ENCODE data around the gene PFDN5. TPM values are rescaled to one million over a fixed set of nuclear protein-coding genes. Genes with fewer than 3 reads are reported as not detected.

PFDN5 gene
- total and polyA plus RNA-seq, 2 experiments from 2014 or later = 377 to 441 TPM

DNA sequence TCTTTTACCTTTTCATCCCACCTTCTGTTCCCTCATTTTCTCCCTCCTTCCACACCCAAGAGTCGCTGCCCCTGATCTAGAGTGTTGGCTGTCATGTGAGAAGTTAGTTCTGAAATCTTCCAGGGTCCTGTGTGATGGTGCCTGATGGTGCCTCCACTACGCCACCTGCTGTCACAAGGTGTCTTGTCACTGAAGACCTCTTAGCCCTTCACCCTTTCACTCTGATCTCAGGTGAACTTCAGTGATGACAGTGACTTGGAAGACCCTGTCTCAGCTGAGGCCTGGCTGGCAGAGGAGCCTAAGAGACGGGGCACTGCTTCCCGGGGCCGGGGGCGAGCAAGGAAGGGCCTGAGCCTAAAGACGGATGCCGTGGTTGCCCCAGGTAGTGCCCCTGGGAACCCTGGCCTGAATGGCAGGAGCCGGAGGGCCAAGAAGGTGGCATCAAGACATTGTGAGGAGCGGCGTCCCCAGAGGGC lies 7.6 kb upstream of the PFDN5 start:
- no peak overlapping the region for H2AFZ ChIP-seq
- peak; percentile 78 for DNase-seq (ENCODE audit: low spot score)
- no peaks in the 10 kb centered on the region for H3K9me3 ChIP-seq (ENCODE audit: low read depth)
- H3K79me2 ChIP-seq = no peaks in the 10 kb centered on the region
- no peaks in the 10 kb centered on the region for H4K20me1 ChIP-seq (ENCODE audit: insufficient read depth, poor library complexity, severe bottlenecking)
- no peak for TF ChIP-seq EZH2 (IDR thresholded peaks at IDR 0.05; ENCODE audit: borderline replicate concordance)
- TF ChIP-seq CTCF (IDR thresholded peaks at IDR 0.05; ENCODE audit: poor library complexity) = peak; percentile 69
- no peak overlapping the region for H3K27ac ChIP-seq
- no peaks in the 10 kb centered on the region for H3K4me1 ChIP-seq (ENCODE audit: insufficient read depth)
- H3K4me2 ChIP-seq = no peak overlapping the region
- no peaks in the 10 kb centered on the region for H3K9me2 ChIP-seq (replicated peaks; ENCODE audit: insufficient read depth)
- no peaks in the 10 kb centered on the region for H3K27me3 ChIP-seq
- H3K4me3 ChIP-seq = no peak overlapping the region
- WGBS (ENCODE audit: low lambda C conversion rate, missing lambda C conversion rate) = 85% methylated on average over 11 of the region's 11 CpGs
- no peaks in the 10 kb centered on the region for H3K36me3 ChIP-seq (replicated peaks; ENCODE audit: insufficient read depth, low read depth)

GRCh38 chr12:53288322-53288721 lies 7.0 kb upstream of the PFDN5 start:
- WGBS (ENCODE audit: low lambda C conversion rate, missing lambda C conversion rate) = 94% methylated on average over 6 of the region's 6 CpGs
- TF ChIP-seq CTCF (IDR thresholded peaks at IDR 0.05; ENCODE audit: poor library complexity) (no peak), EZH2phosphoT487 (IDR thresholded peaks at IDR 0.05; ENCODE audit: low read depth, severe bottlenecking, unreplicated experiment) (no peak), EZH2 (IDR thresholded peaks at IDR 0.05; ENCODE audit: borderline replicate concordance) (no peak)
- Histone ChIP-seq H3K4me1 (ENCODE audit: insufficient read depth) (no peaks in the 10 kb centered on the region), H2AFZ (no peak overlapping the region), H3K4me3 (no peak overlapping the region), H3K4me2 (no peak overlapping the region), H4K20me1 (ENCODE audit: insufficient read depth, poor library complexity, severe bottlenecking) (no peaks in the 10 kb centered on the region), H3K79me2 (no peaks in the 10 kb centered on the region), H3K9me2 (replicated peaks; ENCODE audit: insufficient read depth) (no peaks in the 10 kb centered on the region), H3K27me3 (no peaks in the 10 kb centered on the region), H3K9me3 (ENCODE audit: low read depth) (no peaks in the 10 kb centered on the region), H3K27ac (no peak overlapping the region), H3K36me3 (replicated peaks; ENCODE audit: insufficient read depth, low read depth) (no peaks in the 10 kb centered on the region)
- no peak for DNase-seq (ENCODE audit: low spot score)

DNA sequence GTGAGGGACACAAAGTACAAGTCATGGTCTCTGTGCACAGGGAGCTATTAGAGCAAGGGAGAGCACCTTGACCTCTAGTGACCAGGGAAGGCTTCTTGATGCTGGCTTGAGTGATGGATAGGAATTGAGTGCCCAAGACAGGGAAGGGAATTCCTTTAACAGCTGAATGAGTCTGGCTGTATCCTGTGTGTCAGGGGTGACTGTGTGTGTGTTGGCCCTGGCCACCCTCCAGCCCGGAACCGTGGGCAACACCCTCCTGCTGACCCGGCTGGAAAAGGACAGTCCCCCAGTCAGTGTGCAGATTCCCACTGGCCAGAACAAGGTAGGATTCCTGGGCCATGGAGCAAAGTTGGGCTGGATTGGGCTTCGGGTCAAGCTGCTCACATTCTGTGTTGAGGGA lies 5.5 kb upstream of the PFDN5 start:
- TF ChIP-seq EZH2 (IDR thresholded peaks at IDR 0.05; ENCODE audit: borderline replicate concordance) (no peak), EZH2phosphoT487 (IDR thresholded peaks at IDR 0.05; ENCODE audit: low read depth, severe bottlenecking, unreplicated experiment) (no peak), CTCF (IDR thresholded peaks at IDR 0.05; ENCODE audit: poor library complexity) (no peak)
- Histone ChIP-seq H4K20me1 (ENCODE audit: insufficient read depth, poor library complexity, severe bottlenecking) (no peaks in the 10 kb centered on the region), H3K36me3 (replicated peaks; ENCODE audit: insufficient read depth, low read depth) (no peaks in the 10 kb centered on the region), H3K4me1 (ENCODE audit: insufficient read depth) (peaks cover 6% of the 10 kb centered on the region), H3K4me3 (no peak overlapping the region), H2AFZ (no peak overlapping the region), H3K79me2 (no peaks in the 10 kb centered on the region), H3K27me3 (no peaks in the 10 kb centered on the region), H3K4me2 (no peak overlapping the region), H3K27ac (no peak overlapping the region), H3K9me2 (replicated peaks; ENCODE audit: insufficient read depth) (no peaks in the 10 kb centered on the region), H3K9me3 (ENCODE audit: low read depth) (no peaks in the 10 kb centered on the region)
- 98% methylated on average over 4 of the region's 4 CpGs for WGBS (ENCODE audit: low lambda C conversion rate, missing lambda C conversion rate)
- no peak for DNase-seq (ENCODE audit: low spot score)

DNA sequence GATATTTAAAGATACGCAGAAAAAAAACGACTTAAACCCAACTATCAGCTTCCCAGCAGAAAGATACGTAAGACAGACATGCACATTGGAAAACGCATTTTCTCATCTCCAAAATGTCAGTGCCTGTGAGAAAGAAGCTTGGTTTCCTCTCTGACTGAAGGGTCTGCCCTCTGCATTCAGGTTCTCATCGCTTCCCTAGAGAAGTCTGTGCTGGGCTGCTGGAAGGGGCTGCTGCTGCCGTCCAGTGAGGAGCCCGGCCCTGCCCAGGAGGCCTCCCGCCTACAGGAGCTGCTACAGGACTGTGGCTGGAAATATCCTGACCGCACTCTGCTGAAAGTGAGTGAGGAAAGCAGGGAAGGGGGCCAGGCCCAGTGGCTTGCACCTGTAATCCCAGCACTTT lies 4.7 kb upstream of the PFDN5 start:
- Histone ChIP-seq H3K4me1 (ENCODE audit: insufficient read depth) (peaks cover 7% of the 10 kb centered on the region), H3K27me3 (no peaks in the 10 kb centered on the region), H3K4me2 (no peak overlapping the region), H4K20me1 (ENCODE audit: insufficient read depth, poor library complexity, severe bottlenecking) (no peaks in the 10 kb centered on the region), H3K4me3 (no peak overlapping the region), H3K27ac (no peak overlapping the region), H2AFZ (no peak overlapping the region), H3K36me3 (replicated peaks; ENCODE audit: insufficient read depth, low read depth) (no peaks in the 10 kb centered on the region), H3K9me2 (replicated peaks; ENCODE audit: insufficient read depth) (no peaks in the 10 kb centered on the region), H3K79me2 (peaks cover 1% of the 10 kb centered on the region), H3K9me3 (ENCODE audit: low read depth) (no peaks in the 10 kb centered on the region)
- TF ChIP-seq CTCF (IDR thresholded peaks at IDR 0.05; ENCODE audit: poor library complexity) (no peak), EZH2 (IDR thresholded peaks at IDR 0.05; ENCODE audit: borderline replicate concordance) (no peak)
- 93% methylated on average over 9 of the region's 9 CpGs for WGBS (ENCODE audit: low lambda C conversion rate, missing lambda C conversion rate)
- DNase-seq (ENCODE audit: low spot score) = no peak

Measured in hepatocyte (in vitro differentiated cells).